GM12891 (cell line): ENCODE data around the gene HJURP. TPM values are rescaled to one million over a fixed set of nuclear protein-coding genes. Genes with fewer than 3 reads are reported as not detected.
"Not testable (repeated sequence)": the region's sequence is repeated elsewhere in the genome, so short reads cannot be mapped to it uniquely, and the experiment has no call there.

ENCODE experiments used
- DNase-seq: peaks from one replicate; pipeline ENCODE4 v3.0.0; 2011; ENCODE audit warnings: low spot score; ENCODE audit not compliant: insufficient read length
- FAIRE-seq: peaks from 2 replicates; lab custom pipeline; 2011; peaks lifted over from hg19 to GRCh38; lab: Jason Lieb, UNC
- PAX5 ChIP-seq: IDR thresholded peaks from 2 replicates; pipeline ENCODE4 v1.6.1; 2011; ENCODE audit warnings: low read length, moderate library complexity, mild to moderate bottlenecking; ENCODE audit not compliant: insufficient read depth, severe bottlenecking
- POLR2A ChIP-seq: IDR thresholded peaks from 2 replicates; pipeline ENCODE4 v1.6.1; 2011; ENCODE audit warnings: low read depth, low read length, control low read depth
- POLR2AphosphoS5 ChIP-seq: IDR thresholded peaks from 2 replicates; pipeline ENCODE4 v1.6.1; 2011; ENCODE audit warnings: low read depth, low read length, control low read depth
- POU2F2 ChIP-seq: IDR thresholded peaks from 2 replicates; pipeline ENCODE4 v1.6.1; 2011; ENCODE audit warnings: low read depth, mild to moderate bottlenecking, control low read depth, low read length, moderate library complexity
- SPI1 ChIP-seq: IDR thresholded peaks from 2 replicates; pipeline ENCODE4 v1.6.1; 2011; ENCODE audit warnings: low read depth, low read length, control low read depth
- TAF1 ChIP-seq: IDR thresholded peaks from 2 replicates; pipeline ENCODE4 v1.6.1; 2011; ENCODE audit warnings: low read depth, low read length, control low read depth
- polyA plus RNA-seq: library from polyadenylated mRNA; unstranded; fragments of >200 nt; gene quantifications from one replicate; pipeline ENCODE4 v1.2.1, GENCODE V29; 2012; ENCODE audit warnings: low read depth, missing spikeins, inconsistent platforms; ENCODE audit not compliant: missing spikeins

The HJURP gene, protein sequence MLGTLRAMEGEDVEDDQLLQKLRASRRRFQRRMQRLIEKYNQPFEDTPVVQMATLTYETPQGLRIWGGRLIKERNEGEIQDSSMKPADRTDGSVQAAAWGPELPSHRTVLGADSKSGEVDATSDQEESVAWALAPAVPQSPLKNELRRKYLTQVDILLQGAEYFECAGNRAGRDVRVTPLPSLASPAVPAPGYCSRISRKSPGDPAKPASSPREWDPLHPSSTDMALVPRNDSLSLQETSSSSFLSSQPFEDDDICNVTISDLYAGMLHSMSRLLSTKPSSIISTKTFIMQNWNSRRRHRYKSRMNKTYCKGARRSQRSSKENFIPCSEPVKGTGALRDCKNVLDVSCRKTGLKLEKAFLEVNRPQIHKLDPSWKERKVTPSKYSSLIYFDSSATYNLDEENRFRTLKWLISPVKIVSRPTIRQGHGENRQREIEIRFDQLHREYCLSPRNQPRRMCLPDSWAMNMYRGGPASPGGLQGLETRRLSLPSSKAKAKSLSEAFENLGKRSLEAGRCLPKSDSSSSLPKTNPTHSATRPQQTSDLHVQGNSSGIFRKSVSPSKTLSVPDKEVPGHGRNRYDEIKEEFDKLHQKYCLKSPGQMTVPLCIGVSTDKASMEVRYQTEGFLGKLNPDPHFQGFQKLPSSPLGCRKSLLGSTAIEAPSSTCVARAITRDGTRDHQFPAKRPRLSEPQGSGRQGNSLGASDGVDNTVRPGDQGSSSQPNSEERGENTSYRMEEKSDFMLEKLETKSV
- polyA plus RNA-seq = 20.5 TPM

DNA sequence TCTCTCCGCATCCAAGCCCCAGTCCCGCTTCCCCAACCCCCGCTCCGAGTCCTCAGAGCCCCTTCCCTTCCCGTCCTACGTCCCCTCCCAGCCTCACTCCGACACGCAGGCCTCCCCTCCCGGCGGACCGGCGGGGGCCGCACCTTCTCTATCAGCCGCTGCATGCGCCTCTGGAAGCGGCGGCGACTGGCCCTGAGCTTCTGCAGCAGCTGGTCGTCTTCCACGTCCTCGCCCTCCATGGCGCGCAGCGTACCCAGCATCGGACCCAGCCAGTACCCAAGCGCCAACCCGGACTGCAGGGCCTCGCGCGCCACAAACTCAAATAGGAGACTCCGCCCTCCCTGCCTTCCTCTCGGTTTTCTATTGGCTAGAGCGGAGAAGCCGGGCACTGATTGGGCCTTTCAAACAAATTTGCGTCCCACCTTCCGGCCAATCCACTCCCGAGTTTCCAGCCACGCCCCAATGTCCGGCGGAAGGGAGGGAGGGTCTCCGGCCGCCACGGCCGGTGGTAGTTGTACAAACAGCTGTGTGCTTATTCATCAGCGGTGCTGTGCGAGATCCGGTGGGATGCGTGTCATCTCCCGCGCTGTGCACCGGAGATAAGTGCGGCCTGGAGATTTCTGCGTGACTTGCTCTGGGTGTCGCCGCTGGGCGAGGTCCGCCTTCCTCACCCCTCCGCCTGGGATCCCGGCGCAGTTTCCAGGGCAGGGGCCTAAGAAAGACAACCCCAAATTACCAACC is at the start of gene HJURP:
Gene HJURP, minus strand, starts transcription at position 295 of the 741 bp plus-strand sequence. Its CDS starts 35 bp downstream, at position 260.
- DNase-seq = peak; percentile 97

DNA sequence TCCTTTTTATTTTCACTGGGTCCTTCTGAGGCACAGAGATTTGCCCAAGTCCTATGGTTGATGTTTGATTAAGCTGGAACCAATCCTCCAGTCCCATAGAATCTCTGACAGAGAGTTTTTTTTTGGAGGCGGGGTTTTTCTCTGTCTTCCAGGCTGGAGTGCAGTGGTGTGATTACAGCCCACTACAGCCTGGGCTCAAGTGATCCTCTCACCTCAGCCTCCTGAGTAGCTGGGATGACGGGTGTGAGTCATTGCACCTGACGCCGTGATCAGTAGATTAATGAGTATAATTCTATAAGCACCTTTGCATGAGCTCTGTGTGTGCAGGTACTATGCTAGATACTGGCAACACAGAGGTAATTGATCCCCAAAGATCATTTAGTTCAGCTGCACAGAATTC is 47.5 kb upstream of the HJURP start:
- DNase-seq (no peak), FAIRE-seq (no peak)
- TF ChIP-seq PAX5 = no peak
- no peak for TF ChIP-seq TAF1
- no peak for TF ChIP-seq POU2F2
- TF ChIP-seq POLR2A = no peak
- no peak for TF ChIP-seq SPI1
- TF ChIP-seq POLR2AphosphoS5 = no peak

More for the DNA sequence above, at the start of gene HJURP:
- FAIRE-seq = peak; percentile 99
- no peak for TF ChIP-seq PAX5
- TF ChIP-seq TAF1 = peak; percentile 38; the same call in 1 of the 2 replicates
- peak; percentile 63 for TF ChIP-seq POLR2A
- peak; percentile 55; the same call in 1 of the 2 replicates for TF ChIP-seq POU2F2
- TF ChIP-seq SPI1 = no peak
- peak; percentile 84 for TF ChIP-seq POLR2AphosphoS5

DNA sequence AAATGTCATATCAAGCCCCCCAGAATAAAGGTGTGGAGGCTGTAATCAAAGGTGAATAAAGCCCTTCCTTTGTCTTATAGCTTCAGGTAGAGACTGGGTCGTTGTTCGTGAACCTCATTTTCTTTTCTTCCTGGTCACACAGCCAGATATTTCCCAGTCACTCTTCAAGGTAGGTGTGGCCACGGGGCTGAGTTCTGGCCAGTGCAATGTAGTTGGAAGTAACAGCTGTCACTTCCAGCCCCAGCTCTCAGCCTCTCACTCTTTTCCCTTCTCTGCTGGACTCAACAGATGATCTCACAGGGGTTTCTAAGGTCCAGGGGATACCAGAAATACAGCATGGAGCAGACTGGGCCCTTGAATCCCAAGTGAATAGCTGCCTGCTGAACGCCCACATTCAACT is 47.0 kb upstream of the HJURP start:
- TF ChIP-seq POLR2A (no peak), SPI1 (no peak), PAX5 (no peak), POU2F2 (no peak), POLR2AphosphoS5 (no peak), TAF1 (no peak)
- FAIRE-seq = no peak
- DNase-seq = no peak

DNA sequence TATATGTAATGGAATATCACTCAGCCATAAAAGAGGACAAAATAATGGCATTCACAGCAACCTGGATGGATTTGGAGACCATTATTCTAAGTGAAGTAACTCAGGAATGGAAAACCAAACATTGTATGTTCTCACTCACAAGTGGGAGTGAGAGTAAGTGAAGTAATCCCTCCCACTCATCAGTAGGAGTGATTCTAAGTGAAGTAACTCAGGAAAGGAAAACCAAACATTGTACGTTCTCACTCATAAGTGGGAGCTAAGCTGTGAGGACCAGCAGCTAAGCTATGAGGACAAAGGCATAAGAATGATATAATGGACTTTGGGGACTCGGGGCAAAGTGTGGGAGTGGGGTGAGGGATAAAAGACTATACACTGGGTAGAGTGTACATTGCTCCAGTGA is 41.9 kb upstream of the HJURP start:
- FAIRE-seq = not testable (repeated sequence)

DNA sequence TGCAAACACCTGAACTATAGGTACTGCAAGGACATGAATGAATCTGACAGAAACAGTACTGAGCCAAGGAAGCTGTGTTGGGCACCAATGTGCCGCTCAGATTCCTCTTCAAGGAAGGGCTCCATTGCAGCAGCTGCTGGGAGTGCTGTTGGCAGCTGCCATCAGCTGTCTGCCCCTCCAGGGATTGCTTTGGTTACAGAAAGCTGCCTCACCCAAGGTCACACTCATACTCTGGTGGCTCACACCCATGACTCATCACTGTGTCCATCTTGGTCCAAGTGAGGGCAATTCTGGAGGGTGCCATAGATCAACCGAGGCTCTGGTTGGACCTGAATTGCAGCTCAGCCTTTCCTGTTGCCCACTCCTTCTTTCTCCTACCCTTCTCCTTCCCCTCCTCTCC is 38.5 kb upstream of the HJURP start:
- no peak for TF ChIP-seq PAX5
- no peak for TF ChIP-seq SPI1
- no peak for TF ChIP-seq POLR2A
- TF ChIP-seq POU2F2 = no peak
- TF ChIP-seq TAF1 = no peak
- no peak for TF ChIP-seq POLR2AphosphoS5
- no peak for FAIRE-seq
- no peak for DNase-seq

More for the DNA sequence above, 41.9 kb upstream of the HJURP start:
- DNase-seq = not testable (repeated sequence)

DNA sequence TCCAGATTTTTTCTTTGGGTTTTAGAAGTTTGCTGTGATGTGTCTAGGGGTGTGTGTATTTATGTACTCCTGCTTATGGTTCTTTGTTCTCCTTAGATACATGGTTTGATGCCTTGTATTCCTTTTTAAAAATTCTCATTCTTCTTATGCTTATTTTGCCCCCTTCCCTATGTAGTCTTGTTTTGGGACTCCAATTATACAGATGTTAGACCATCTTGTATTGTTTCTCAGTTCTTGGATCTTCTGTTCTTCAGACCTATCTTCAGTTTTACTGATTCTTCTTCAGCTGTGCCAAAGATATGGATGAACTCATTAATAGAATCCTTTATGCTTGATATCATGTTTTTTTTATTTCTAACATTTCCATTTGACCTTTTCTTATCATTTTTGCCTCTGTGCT is 28.0 kb upstream of the HJURP start:
- DNase-seq (no peak), FAIRE-seq (no peak)
- TF ChIP-seq POLR2A = no peak
- no peak for TF ChIP-seq TAF1
- TF ChIP-seq POU2F2 = no peak
- no peak for TF ChIP-seq SPI1
- TF ChIP-seq PAX5 = no peak
- no peak for TF ChIP-seq POLR2AphosphoS5

DNA sequence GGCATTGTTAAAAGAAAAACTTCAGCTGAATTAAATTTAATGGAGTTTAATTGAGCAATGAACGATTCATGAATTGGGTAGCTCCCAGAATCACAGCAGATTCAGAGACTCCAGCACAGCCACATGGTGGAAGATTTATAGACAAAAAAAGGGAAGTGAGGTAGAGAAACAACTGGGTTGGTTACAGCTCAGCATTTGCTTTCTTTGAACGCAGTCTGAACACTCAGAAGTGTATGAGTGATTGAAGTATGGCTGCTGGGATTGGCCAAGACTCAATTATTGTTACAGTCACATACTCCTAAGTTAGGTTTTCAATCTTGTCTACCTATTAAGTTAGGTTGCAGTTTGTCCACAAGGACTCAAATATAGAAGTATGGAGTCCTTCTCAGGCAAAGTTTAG is 17.8 kb upstream of the HJURP start:
- DNase-seq = not testable (repeated sequence)
- peak; percentile 60 for FAIRE-seq
- peak; percentile 88 for TF ChIP-seq SPI1

DNA sequence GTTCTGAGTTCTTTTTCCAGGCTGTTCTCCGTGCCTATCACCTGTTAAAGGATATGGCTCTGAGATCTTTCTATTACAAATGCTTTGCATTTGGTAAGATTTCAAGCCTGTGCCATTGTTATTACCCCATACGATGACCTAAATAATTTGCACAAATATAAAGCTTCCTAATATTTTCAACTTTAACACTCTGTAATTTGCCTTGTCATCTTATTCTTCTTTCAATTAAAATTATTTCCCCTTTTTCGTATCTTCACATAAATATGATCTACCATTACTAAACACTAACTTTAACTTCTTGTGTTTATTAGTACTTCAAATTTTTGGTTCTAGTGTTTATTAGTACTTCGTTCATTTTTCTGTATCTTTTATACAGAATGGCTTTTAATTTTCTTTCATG is 17.1 kb upstream of the HJURP start:
- TF ChIP-seq SPI1 (no peak), POU2F2 (no peak), POLR2AphosphoS5 (no peak), PAX5 (no peak), TAF1 (no peak), POLR2A (no peak)
- DNase-seq (no peak), FAIRE-seq (no peak)

DNA sequence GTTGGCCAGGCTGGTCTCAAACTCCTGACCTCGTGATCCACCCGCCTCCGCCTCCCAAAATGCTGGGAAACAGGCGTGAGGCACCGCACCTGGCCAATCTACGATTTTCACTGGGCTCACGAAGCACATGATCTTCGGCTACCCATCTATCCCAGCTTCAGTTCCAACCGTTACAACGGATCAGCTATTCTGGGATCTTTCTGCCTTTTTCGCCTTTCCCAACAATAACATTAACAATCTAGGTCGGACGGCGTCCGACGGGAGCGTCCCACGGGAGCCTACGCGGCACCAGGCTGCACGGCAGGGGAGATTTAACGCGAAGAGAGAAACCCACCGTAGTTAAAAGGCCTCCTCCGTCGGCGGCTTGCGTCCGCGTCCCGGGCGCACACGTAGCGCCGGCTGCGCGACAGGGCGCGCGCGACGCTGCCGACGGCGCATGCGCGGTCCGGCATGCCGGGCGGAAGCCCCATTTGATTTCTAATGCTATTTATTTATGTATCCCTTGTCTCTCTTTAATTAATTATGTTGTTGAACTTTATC is 13.7 kb upstream of the HJURP start, which contains the start of gene MSL3B:
Gene MSL3B, minus strand, starts transcription at position 394 of the 540 bp plus-strand sequence.
- DNase-seq (peak; percentile 82), FAIRE-seq (peak; percentile 98)
- peak; percentile 25; the same call in 1 of the 2 replicates for TF ChIP-seq TAF1
- peak; percentile 85 for TF ChIP-seq POLR2A
- TF ChIP-seq POU2F2 = peak; percentile 15; the same call in 1 of the 2 replicates
- TF ChIP-seq POLR2AphosphoS5 = peak; percentile 64; the same call in 1 of the 2 replicates
- TF ChIP-seq PAX5 = no peak
- TF ChIP-seq SPI1 = no peak
